Measurements from ENCODE around the gene LRRC59.

DNA sequence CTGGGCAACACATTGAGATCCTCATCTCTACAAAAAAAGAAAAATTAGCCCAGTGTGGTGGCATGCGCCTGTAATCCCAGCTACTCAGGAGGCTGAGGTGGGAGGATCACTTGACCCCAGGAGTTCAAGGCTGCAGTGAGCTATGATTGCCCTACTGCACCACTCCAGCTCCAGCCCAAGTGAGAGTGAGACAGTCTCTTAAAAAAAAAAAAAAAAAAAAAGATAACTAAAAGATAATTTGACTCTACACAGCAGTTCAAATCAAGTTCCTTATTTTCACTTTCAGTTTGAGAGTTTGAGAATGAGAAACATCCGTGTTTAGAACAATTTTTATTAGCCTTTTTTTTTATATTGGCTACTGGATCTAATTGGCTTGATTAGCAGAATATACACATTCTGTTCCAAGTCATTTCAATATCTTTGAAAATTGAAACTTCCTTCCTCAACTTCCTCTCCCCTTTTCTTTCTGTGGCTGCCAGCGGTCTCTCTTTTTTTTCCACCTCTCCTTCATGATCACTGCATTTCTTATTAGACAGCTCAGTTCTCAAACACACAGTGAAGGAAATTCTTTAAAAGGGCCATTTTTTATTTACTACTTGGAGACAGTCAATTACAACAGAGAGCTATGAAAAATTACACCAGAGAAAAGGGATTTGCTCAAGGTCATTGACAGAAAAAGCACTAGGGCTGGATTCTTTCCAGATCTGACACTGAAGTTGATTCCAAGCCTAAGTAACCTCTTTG lies 24.2 kb upstream of the LRRC59 start:
- TF ChIP-seq POLR2A (IDR thresholded peaks at IDR 0.05), result no peak
- TF ChIP-seq POLR2AphosphoS5 (IDR thresholded peaks at IDR 0.05), result no peak
- TF ChIP-seq, protein P1, sequence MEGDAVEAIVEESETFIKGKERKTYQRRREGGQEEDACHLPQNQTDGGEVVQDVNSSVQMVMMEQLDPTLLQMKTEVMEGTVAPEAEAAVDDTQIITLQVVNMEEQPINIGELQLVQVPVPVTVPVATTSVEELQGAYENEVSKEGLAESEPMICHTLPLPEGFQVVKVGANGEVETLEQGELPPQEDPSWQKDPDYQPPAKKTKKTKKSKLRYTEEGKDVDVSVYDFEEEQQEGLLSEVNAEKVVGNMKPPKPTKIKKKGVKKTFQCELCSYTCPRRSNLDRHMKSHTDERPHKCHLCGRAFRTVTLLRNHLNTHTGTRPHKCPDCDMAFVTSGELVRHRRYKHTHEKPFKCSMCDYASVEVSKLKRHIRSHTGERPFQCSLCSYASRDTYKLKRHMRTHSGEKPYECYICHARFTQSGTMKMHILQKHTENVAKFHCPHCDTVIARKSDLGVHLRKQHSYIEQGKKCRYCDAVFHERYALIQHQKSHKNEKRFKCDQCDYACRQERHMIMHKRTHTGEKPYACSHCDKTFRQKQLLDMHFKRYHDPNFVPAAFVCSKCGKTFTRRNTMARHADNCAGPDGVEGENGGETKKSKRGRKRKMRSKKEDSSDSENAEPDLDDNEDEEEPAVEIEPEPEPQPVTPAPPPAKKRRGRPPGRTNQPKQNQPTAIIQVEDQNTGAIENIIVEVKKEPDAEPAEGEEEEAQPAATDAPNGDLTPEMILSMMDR (IDR thresholded peaks at IDR 0.05), result no peak

All from suprapubic skin (tissue), 4 donors.